ENCODE results near the gene C22orf23. TPM values are rescaled to one million over a fixed set of nuclear protein-coding genes. Genes with fewer than 3 reads are reported as not detected.
"Not testable (repeated sequence)": the region's sequence is repeated elsewhere in the genome, so short reads cannot be mapped to it uniquely, and the experiment has no call there.

C22orf23 gene
- total RNA-seq, 4 donors from 2014 or later = 0.59 to 1.7 (median 0.73) TPM

DNA sequence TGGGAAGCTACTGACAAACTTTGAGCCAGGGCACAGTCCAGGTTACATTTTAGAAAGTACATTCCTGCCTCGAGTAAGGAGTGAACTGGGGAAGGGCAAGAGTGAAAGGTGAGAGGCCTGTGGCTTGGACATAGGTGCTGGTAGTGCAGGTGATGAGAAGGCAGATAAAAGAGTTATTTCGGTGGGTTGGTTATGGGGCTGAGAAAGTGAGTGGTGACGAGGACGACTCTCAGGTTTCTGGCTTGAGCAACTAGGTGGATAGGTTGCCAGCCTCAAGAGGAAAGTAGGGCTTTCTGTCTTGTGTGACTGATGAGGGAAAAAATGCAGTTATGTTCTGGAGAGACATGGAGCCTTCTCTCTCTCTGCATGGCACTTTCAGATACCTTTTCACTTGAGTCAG lies 3.8 kb upstream of the C22orf23 start:
- no peaks in the 10 kb centered on the region for H3K27me3 ChIP-seq
- TF ChIP-seq, protein P1, sequence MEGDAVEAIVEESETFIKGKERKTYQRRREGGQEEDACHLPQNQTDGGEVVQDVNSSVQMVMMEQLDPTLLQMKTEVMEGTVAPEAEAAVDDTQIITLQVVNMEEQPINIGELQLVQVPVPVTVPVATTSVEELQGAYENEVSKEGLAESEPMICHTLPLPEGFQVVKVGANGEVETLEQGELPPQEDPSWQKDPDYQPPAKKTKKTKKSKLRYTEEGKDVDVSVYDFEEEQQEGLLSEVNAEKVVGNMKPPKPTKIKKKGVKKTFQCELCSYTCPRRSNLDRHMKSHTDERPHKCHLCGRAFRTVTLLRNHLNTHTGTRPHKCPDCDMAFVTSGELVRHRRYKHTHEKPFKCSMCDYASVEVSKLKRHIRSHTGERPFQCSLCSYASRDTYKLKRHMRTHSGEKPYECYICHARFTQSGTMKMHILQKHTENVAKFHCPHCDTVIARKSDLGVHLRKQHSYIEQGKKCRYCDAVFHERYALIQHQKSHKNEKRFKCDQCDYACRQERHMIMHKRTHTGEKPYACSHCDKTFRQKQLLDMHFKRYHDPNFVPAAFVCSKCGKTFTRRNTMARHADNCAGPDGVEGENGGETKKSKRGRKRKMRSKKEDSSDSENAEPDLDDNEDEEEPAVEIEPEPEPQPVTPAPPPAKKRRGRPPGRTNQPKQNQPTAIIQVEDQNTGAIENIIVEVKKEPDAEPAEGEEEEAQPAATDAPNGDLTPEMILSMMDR (IDR thresholded peaks at IDR 0.05) = no peak
- no peak for TF ChIP-seq POLR2A (IDR thresholded peaks at IDR 0.05)
- H3K36me3 ChIP-seq = peaks cover 23 to 55% of the 10 kb centered on the region in 2 donors

GRCh38 chr22:37955825-37956397 lies 2.5 kb upstream of the C22orf23 start:
- Histone ChIP-seq H3K4me1 (peaks cover 15 to 20% of the 10 kb centered on the region in 2 donors), H3K36me3 (peaks cover 21 to 41% of the 10 kb centered on the region in 2 donors)
- WGBS, 2 donors = 88 to 91% methylated on average over 15 of the region's 15 CpGs
- H3K27ac ChIP-seq; H3K27me3 ChIP-seq; H3K4me3 ChIP-seq (replicated peaks in 1 of 3); intact Hi-C loops (cut with DNase I); H3K9me3 ChIP-seq; DNase-seq: not testable (repeated sequence)

More for the DNA sequence above, 3.8 kb upstream of the C22orf23 start:
- H3K27ac ChIP-seq = no peak overlapping the region
- 88 to 89% methylated on average over 4 of the region's 4 CpGs for WGBS, 2 donors
- H3K4me1 ChIP-seq = peaks cover 15 to 19% of the 10 kb centered on the region in 2 donors
- intact Hi-C loops (cut with DNase I) = no loop called here
- no peak for DNase-seq
- H3K4me3 ChIP-seq (replicated peaks in 1 of 3) = no peak overlapping the region
- no peaks in the 10 kb centered on the region for H3K9me3 ChIP-seq

- intact Hi-C loops (cut with DNase I) = no loop called here
- H3K4me1 ChIP-seq = peaks cover 15 to 20% of the 10 kb centered on the region in 2 donors
- WGBS, 2 donors = 69 to 73% methylated on average over 4 of the region's 4 CpGs
- no peak for DNase-seq
- no peak overlapping the region for H3K27ac ChIP-seq
- no peaks in the 10 kb centered on the region for H3K9me3 ChIP-seq
- TF ChIP-seq, protein P1 (IDR thresholded peaks at IDR 0.05) = no peak
- TF ChIP-seq POLR2A (IDR thresholded peaks at IDR 0.05) = no peak
- peak overlapping the region in 1 of 3 donors; percentile 78 for H3K4me3 ChIP-seq (replicated peaks in 1 of 3)
- peaks cover 16 to 29% of the 10 kb centered on the region in 2 donors for H3K36me3 ChIP-seq
- no peaks in the 10 kb centered on the region for H3K27me3 ChIP-seq
These were observed 1.3 kb upstream of the C22orf23 start for GRCh38 chr22:37954686-37955085.

- 2% methylated on average over 7 to 13 of the region's 13 CpGs for WGBS, 2 donors
- Histone ChIP-seq H3K4me1 (peaks cover 15 to 20% of the 10 kb centered on the region in 2 donors), H3K4me3 (replicated peaks in 1 of 3) (peak overlapping the region; percentile 61 to 78 (median 69)), H3K27me3 (no peaks in the 10 kb centered on the region), H3K27ac (no peak overlapping the region), H3K9me3 (no peaks in the 10 kb centered on the region), H3K36me3 (peaks cover 0 to 16% of the 10 kb centered on the region in 2 donors)
- no peak for TF ChIP-seq POLR2A (IDR thresholded peaks at IDR 0.05)
- peak in 1 of 2 donors; percentile 8 for DNase-seq
- intact Hi-C loops (cut with DNase I) = no loop called here
These were observed 352 bp downstream of the C22orf23 start for GRCh38 chr22:37953062-37953436.

- 11 to 12% methylated on average over 18 to 20 of the region's 20 CpGs for WGBS, 2 donors
- H3K27ac ChIP-seq; intact Hi-C loops (cut with DNase I): not testable (repeated sequence)
These were observed 772 bp downstream of the C22orf23 start for GRCh38 chr22:37952629-37953028.

DNA sequence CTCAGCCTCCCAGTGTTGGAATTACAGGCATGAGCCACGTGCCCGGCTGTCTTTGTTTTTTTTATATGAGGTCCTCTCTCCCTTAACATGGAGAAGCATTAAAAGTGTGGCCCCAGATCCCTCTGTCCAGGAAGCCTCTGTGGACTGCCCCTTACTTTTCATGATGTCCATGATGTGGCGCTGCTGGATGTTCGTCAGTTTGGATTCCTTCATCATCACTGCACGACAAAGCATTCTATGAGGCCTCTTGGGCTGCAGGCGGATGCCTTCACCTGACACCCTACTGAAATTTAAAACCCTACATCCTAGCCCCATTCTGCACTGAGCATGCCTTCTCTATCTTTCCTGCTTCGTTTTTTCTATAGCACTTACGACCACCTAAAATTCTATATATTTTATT lies 2.1 kb downstream of the C22orf23 start:
- TF ChIP-seq, protein P1 (IDR thresholded peaks at IDR 0.05) = no peak
- no peak for TF ChIP-seq POLR2A (IDR thresholded peaks at IDR 0.05)
- Histone ChIP-seq H3K27ac (no peak overlapping the region), H3K4me1 (peaks cover 15 to 20% of the 10 kb centered on the region in 2 donors), H3K36me3 (no peaks in the 10 kb centered on the region), H3K4me3 (replicated peaks in 1 of 3) (no peak overlapping the region), H3K27me3 (no peaks in the 10 kb centered on the region), H3K9me3 (no peaks in the 10 kb centered on the region)
- WGBS, 2 donors = 58 to 71% methylated on average over 8 of the region's 8 CpGs
- intact Hi-C loops (cut with DNase I) = no loop called here
- no peak for DNase-seq

More at GRCh38 chr22:37952629-37953028, 772 bp downstream of the C22orf23 start:
- peaks cover 0 to 11% of the 10 kb centered on the region in 2 donors for H3K36me3 ChIP-seq
- peak overlapping the region in 2 of 3 donors; percentile 69 to 78 for H3K4me3 ChIP-seq (replicated peaks in 1 of 3)
- peaks cover 15 to 20% of the 10 kb centered on the region in 2 donors for H3K4me1 ChIP-seq
- not testable (repeated sequence) for H3K9me3 ChIP-seq, H3K27me3 ChIP-seq, DNase-seq

GRCh38 chr22:37947142-37947795 lies 6.1 kb downstream of the C22orf23 start:
- not testable (repeated sequence) for H3K36me3 ChIP-seq; DNase-seq; H3K27ac ChIP-seq; H3K4me3 ChIP-seq (replicated peaks in 1 of 3); H3K9me3 ChIP-seq; H3K27me3 ChIP-seq
- H3K4me1 ChIP-seq = peaks cover 7 to 14% of the 10 kb centered on the region in 2 donors
- WGBS, 2 donors = 92 to 96% methylated on average over 14 of the region's 14 CpGs
- intact Hi-C loops (cut with DNase I) = loop anchor here (5.0 kb wide), 1 partner anchor 45 kb away; no protein-coding TSS in a partner anchor

DNA sequence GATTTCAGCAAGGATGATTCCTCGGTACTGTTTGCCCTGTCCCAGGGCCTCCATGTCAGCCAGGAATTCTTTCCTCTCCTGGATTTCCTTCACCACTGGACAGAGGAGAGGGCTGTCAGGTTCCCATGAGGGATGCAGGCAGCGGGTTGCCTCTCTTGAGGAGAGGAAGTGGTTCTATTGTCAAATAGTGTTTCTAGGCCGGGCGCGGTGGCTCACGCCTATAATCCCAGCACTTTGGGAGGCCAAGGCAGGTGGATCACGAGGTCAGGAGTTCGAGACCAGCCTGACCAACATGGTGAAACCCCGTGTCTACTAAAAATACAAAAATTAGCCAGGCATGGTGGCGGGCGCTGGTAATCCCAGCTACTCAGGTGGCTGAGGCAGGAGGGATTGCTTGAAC lies 9.0 kb downstream of the C22orf23 start:
- Histone ChIP-seq H3K36me3 (peaks cover 19 to 21% of the 10 kb centered on the region in 2 donors), H3K4me1 (peaks cover 7 to 11% of the 10 kb centered on the region in 2 donors)
- H3K27me3 ChIP-seq; H3K4me3 ChIP-seq (replicated peaks in 1 of 3); DNase-seq; H3K9me3 ChIP-seq; intact Hi-C loops (cut with DNase I); H3K27ac ChIP-seq: not testable (repeated sequence)
- 93 to 94% methylated on average over 11 of the region's 11 CpGs for WGBS, 2 donors
